Left lung (tissue), 10 donors: ENCODE measurements around the gene FADS3. TPM values are rescaled to one million over a fixed set of nuclear protein-coding genes. Genes with fewer than 3 reads are reported as not detected.

Experiments
- ATAC-seq: fragments of 200-7000 bp; cut with Tn5 transposase; one replicate; pipeline ENCODE4 v1.9.1; 2020; ENCODE audit warnings: moderate library complexity
- DNase-seq, 4 donors: peaks; one replicate each; pipeline ENCODE4 v3.0.0-alpha.2; 2013 to 2020
- H3K27ac ChIP-seq, 2 donors: fragments of 200-600 bp; sonication (generic) in 1 of 2; one replicate each; pipeline versions ENCODE4 v1.5.0 to v1.8.0; 2020 to 2021
- H3K27me3 ChIP-seq, 2 donors: fragments of 200-600 bp; sonication (generic) in 1 of 2; one replicate each; pipeline versions ENCODE4 v1.5.0 to v1.8.0; 2020 to 2021
- H3K36me3 ChIP-seq, 2 donors: fragments of 200-600 bp; sonication (generic) in 1 of 2; one replicate each; pipeline versions ENCODE4 v1.5.0 to v1.8.0; 2020 to 2021
- H3K4me1 ChIP-seq, 2 donors: fragments of 200-600 bp; one replicate each; pipeline ENCODE4 v1.8.0; 2021
- H3K4me3 ChIP-seq, 2 donors: fragments of 200-600 bp; sonication (generic) in 1 of 2; one replicate each; pipeline versions ENCODE4 v1.5.0 to v1.8.0; 2020 to 2021; ENCODE audit warnings: mild to moderate bottlenecking in 1 of 2
- H3K9me3 ChIP-seq, 2 donors: fragments of 200-600 bp; sonication (generic) in 1 of 2; one replicate each; pipeline versions ENCODE4 v1.5.0 to v1.8.0; 2020 to 2021
- intact Hi-C, 2 donors: fragments of 100-400 bp; cut with DNase I; formaldehyde crosslinking; loops; one replicate each; pipeline versions ENCODE4 v1.11.2 to v1.14.2; 2022
- polyA plus RNA-seq, 6 donors: library from polyadenylated mRNA; unstranded; fragments of 120-200 nt; gene quantifications; one replicate each; pipeline ENCODE4 v1.2.1, GENCODE V29; 2013; ENCODE audit not compliant: insufficient read length in 6 of 6
- total RNA-seq, 2 donors: library from RNA; stranded (reverse); fragmentation: NEBNext Ultra II Directional; extraction: Animal tissue kit (Norgen Biotek cat#: 25700); gene quantifications; one replicate each; pipeline ENCODE4 v1.2.1, GENCODE V29; 2021
- TF ChIP-seq, protein P1 (sequence below), 2 donors: fragments of 200-600 bp; sonication (generic) in 1 of 2; IDR thresholded peaks; one replicate each; pipeline versions ENCODE4 v1.5.0 to v1.8.0; 2021; ENCODE audit warnings: antibody characterized with exemption in 2 of 2
- donor health status: DM: no; HTN: yes; CAD: no.
- donor health status: DM: no; HTN: no; CAD: no.

FADS3 gene
- total and polyA plus RNA-seq, 8 donors: 8.3 to 71.4 (median 12.9) TPM

DNA sequence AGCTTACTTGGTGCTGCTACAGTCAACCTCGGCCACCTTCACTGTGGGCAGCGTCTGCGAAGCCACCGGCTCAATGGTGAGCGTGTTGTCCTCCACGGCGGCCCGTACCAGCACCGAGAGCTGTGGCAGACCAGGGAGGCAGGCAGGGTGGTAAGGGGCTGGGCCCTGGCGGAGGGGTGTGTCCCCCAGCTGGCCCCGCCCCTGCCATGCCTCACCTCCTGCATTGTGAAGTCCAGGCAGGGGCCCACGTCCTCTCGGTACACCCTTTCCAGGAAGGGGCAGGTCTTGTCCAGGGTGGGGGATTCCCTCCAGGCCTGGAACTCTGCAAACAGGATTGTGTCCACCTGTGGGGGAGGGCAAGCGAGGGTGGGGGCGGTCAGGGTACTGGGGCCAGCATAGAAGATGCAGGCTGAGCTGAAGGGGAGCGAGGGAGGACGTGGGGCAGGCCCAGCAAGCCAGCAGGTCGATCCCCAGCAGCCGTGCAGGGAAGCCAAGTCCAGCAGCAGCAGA lies 13.2 kb upstream of the FADS3 start:
- no peak overlapping the region for H3K4me3 ChIP-seq
- H3K27ac ChIP-seq: no peak overlapping the region
- DNase-seq: peak in 2 of 4 donors; percentile 48 to 85
- no peaks in the 10 kb centered on the region for H3K9me3 ChIP-seq
- peak; percentile 86 for ATAC-seq
- H3K36me3 ChIP-seq: peaks cover 0 to 15% of the 10 kb centered on the region in 2 donors
- TF ChIP-seq, protein P1, sequence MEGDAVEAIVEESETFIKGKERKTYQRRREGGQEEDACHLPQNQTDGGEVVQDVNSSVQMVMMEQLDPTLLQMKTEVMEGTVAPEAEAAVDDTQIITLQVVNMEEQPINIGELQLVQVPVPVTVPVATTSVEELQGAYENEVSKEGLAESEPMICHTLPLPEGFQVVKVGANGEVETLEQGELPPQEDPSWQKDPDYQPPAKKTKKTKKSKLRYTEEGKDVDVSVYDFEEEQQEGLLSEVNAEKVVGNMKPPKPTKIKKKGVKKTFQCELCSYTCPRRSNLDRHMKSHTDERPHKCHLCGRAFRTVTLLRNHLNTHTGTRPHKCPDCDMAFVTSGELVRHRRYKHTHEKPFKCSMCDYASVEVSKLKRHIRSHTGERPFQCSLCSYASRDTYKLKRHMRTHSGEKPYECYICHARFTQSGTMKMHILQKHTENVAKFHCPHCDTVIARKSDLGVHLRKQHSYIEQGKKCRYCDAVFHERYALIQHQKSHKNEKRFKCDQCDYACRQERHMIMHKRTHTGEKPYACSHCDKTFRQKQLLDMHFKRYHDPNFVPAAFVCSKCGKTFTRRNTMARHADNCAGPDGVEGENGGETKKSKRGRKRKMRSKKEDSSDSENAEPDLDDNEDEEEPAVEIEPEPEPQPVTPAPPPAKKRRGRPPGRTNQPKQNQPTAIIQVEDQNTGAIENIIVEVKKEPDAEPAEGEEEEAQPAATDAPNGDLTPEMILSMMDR (IDR thresholded peaks at IDR 0.05): no peak
- no peaks in the 10 kb centered on the region for H3K27me3 ChIP-seq
- H3K4me1 ChIP-seq: peaks cover 8 to 9% of the 10 kb centered on the region in 2 donors
- intact Hi-C loops: no loop called here

DNA sequence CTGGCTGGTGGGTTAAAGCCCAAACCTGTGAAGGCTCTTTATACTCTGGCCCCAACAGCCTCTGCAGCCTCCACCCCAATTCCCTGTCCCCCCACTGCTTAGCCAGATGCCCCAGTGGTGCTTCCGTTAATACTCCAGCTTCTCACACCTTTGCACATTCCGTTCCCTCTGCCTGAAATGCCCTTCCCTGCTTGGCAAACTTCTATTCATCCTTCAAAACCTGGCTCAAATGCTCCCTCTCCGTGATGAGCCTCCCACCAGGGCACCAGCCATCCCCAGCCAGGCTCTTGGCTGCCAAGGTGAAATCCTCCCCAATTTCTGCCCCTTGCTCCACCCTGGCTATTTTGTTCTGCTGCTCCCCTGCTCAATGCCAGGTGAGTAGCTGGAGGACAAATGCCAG lies 12.5 kb upstream of the FADS3 start:
- H3K4me3 ChIP-seq: no peak overlapping the region
- ATAC-seq: no peak
- H3K9me3 ChIP-seq: no peaks in the 10 kb centered on the region
- TF ChIP-seq, protein P1 (IDR thresholded peaks at IDR 0.05): no peak
- peaks cover 0 to 15% of the 10 kb centered on the region in 2 donors for H3K36me3 ChIP-seq
- peaks cover 2 to 10% of the 10 kb centered on the region in 2 donors for H3K4me1 ChIP-seq
- DNase-seq: no peak
- intact Hi-C loops: no loop called here
- no peak overlapping the region for H3K27ac ChIP-seq
- H3K27me3 ChIP-seq: no peaks in the 10 kb centered on the region

DNA sequence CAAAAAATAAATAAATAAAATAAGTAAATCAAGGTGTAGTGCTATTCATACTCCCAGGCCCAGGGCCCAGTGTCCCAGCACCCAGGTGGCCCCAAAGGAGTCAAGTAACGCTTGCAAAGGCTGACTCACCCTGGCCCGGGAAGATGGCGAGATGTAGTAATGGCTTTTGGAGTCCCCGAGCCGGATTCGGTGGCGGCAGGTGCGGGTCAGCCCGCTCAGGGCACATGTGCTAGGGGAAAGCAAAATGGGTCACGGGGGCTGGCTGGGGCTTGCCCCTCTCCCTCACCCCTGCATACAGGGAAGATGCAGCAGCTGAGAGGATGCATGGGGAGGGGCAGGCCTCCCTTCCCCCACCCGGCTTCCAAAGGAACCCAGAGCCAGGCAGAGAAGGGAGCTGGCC lies 11.0 kb upstream of the FADS3 start:
- TF ChIP-seq, protein P1 (IDR thresholded peaks at IDR 0.05): no peak
- DNase-seq (no peak), ATAC-seq (no peak)
- H3K27ac ChIP-seq: no peak overlapping the region
- H3K36me3 ChIP-seq: peaks cover 0 to 15% of the 10 kb centered on the region in 2 donors
- intact Hi-C loops: no loop called here
- no peaks in the 10 kb centered on the region for H3K9me3 ChIP-seq
- H3K4me3 ChIP-seq: no peak overlapping the region
- H3K4me1 ChIP-seq: peaks cover 0 to 7% of the 10 kb centered on the region in 2 donors
- H3K27me3 ChIP-seq: no peaks in the 10 kb centered on the region

DNA sequence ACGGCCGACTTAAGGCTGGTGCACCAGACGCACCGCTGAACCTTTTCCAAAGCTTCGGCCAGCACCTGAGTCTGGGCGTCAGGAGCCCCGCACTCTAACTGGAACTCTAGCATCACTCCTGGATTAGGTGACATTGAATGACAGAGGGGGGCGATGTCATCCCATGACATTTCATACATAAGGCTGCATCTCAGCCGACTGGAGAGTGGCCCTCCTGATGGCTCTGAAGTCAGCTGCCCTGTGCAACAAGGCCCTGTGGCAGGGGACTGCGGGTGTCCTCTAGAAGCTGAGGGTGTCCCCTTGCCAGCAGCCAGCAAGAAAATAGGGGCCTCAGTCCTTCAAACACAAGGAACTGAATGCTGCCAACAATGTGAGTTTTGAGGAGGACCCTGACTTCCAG lies 10.1 kb upstream of the FADS3 start:
- H3K27me3 ChIP-seq: no peaks in the 10 kb centered on the region
- ATAC-seq (no peak), DNase-seq (no peak)
- no peaks in the 10 kb centered on the region for H3K9me3 ChIP-seq
- intact Hi-C loops: no loop called here
- no peak overlapping the region for H3K4me3 ChIP-seq
- no peak overlapping the region for H3K27ac ChIP-seq
- TF ChIP-seq, protein P1 (IDR thresholded peaks at IDR 0.05): no peak
- H3K36me3 ChIP-seq: peaks cover 0 to 7% of the 10 kb centered on the region in 2 donors
- H3K4me1 ChIP-seq: peaks cover 0 to 7% of the 10 kb centered on the region in 2 donors

DNA sequence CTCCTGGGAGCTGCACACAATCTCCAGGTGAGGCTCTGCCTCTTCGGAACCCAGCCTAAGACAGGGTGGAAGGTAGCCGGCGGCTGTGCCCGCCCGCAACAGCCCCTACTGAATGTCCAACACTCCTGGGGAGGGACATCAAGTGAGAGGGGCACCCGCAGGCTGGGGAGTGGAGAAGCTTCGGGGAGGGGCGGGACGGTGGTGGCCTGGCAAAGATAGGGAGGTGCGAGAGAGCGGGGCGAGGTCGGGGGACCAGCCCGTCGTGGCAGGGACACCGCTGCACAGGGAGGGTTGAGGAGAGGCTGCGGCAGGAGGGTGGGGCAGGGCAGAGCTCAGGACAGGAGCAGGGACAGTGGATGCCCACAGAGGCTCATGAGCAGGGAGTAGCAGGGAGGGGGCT lies 8.9 kb upstream of the FADS3 start:
- intact Hi-C loops: no loop called here
- no peak for DNase-seq
- peaks cover 0 to 9% of the 10 kb centered on the region in 2 donors for H3K4me1 ChIP-seq

More for the DNA sequence above, 8.9 kb upstream of the FADS3 start:
- Histone ChIP-seq H3K36me3 (no peaks in the 10 kb centered on the region), H3K27me3 (no peaks in the 10 kb centered on the region), H3K4me3 (no peak overlapping the region), H3K27ac (no peak overlapping the region), H3K9me3 (no peaks in the 10 kb centered on the region)
- ATAC-seq: no peak
- TF ChIP-seq, protein P1 (IDR thresholded peaks at IDR 0.05): no peak
